Parathyroid adenoma (tissue), 2 donors: Measurements from ENCODE around the gene DDX10.

Experiments used
- H2AFZ ChIP-seq: fragments of 300-600 bp; sonication (generic); one replicate; pipeline ENCODE4 v1.7.0; 2017; ENCODE audit warnings: antibody characterized with exemption, mild to moderate bottlenecking
- H3K27ac ChIP-seq: fragments of 300-600 bp; sonication (generic); one replicate; pipeline ENCODE4 v1.7.0; 2017
- H3K27me3 ChIP-seq: fragments of 300-600 bp; sonication (generic); one replicate; pipeline ENCODE4 v1.7.0; 2017; ENCODE audit warnings: low read length; ENCODE audit not compliant: control insufficient read depth, insufficient read depth
- H3K36me3 ChIP-seq: fragments of 300-600 bp; sonication (generic); one replicate; pipeline ENCODE4 v1.7.0; 2017; ENCODE audit warnings: low read length; ENCODE audit not compliant: control insufficient read depth, insufficient read depth
- H3K4me1 ChIP-seq: fragments of 300-600 bp; sonication (generic); one replicate; pipeline ENCODE4 v1.7.0; 2017; ENCODE audit warnings: control low read depth
- H3K4me2 ChIP-seq: fragments of 300-600 bp; sonication (generic); one replicate; pipeline ENCODE4 v1.7.0; 2017; ENCODE audit warnings: low read length
- H3K4me3 ChIP-seq: fragments of 300-600 bp; sonication (generic); one replicate; pipeline ENCODE4 v1.7.0; 2017; ENCODE audit warnings: low read depth, low read length
- H3K79me2 ChIP-seq: fragments of 300-600 bp; sonication (generic); one replicate; pipeline ENCODE4 v1.7.0; 2017; ENCODE audit warnings: control low read depth
- H3K9ac ChIP-seq: fragments of 300-600 bp; sonication (generic); one replicate; pipeline ENCODE4 v1.7.0; 2017; ENCODE audit warnings: mild to moderate bottlenecking
- H3K9me3 ChIP-seq: fragments of 300-600 bp; sonication (generic); one replicate; pipeline ENCODE4 v1.7.0; 2017; ENCODE audit warnings: low read length; ENCODE audit not compliant: control insufficient read depth
- CTCF ChIP-seq: fragments of 300-600 bp; sonication (generic); IDR thresholded peaks from one replicate; pipeline ENCODE4 v1.7.0; 2017; ENCODE audit warnings: antibody characterized with exemption, mild to moderate bottlenecking
- donor health status: primary hyperparathyroidism.

DDX10 gene

DNA sequence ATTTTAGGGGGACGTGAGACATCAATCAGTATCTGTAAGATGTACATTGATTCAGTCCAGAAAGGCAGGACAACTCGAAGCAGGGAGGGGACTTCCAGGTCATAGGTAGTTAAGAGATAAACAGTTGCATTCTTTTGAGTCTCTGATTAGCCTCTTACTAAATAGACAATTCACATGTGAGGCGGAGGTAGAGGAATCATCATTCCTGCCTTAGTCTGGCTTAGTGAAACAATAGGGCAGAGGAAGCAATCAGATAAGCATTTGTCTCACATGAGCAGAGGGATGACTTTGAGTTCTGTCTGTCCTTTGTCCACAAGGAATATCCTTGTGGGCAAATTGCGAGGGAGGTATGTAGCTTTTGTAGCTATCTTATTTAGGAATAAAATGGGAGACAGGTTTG, 248.3 kb downstream of the DDX10 start:
- Histone ChIP-seq H2AFZ (no peak overlapping the region), H3K9ac (no peak overlapping the region), H3K27me3 (no peaks in the 10 kb centered on the region), H3K4me2 (no peak overlapping the region), H3K4me3 (no peak overlapping the region), H3K27ac (no peak overlapping the region), H3K79me2 (no peaks in the 10 kb centered on the region), H3K9me3 (no peaks in the 10 kb centered on the region), H3K36me3 (no peaks in the 10 kb centered on the region), H3K4me1 (no peaks in the 10 kb centered on the region)
- TF ChIP-seq CTCF = no peak

DNA sequence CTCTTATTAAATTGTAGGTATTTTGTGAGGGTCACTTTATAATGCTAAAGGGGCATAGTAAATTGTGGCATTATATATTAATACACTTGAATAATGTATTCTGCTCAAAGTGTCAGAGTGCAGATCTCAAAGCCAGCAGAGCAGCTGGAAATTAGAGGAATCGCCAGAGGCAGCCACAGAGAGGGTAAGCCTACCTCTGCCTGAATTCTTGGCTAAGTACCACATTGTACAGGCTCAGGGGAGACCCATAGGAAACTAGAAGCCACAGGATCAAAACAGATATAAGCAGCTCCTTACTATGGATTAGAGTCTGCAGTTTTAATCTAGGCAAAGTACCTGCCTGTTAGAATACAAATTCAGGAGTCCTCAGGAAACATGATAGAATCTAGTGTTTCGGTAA, 249.3 kb downstream of the DDX10 start:
- no peak for TF ChIP-seq CTCF
- no peak overlapping the region for H3K9ac ChIP-seq
- no peak overlapping the region for H3K4me2 ChIP-seq

DNA sequence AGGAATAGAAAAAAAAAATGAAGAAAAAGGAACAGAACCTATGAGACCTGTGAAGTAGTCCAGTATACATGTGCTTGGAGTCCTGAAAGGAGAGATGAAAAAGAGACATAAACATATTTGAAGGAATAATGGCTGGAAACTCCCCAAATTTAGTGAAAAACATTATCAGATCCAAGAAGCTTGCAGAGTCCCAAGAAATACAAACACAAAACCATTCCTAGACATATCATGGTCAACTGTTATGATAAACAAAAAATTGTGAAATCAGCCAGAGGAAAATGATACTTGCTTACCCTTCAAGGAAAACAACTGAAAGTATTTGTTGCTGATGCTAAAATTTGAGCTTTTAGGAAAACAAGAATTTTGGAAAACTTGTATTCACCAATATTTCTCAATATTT, 250.1 kb downstream of the DDX10 start:
- H3K36me3 ChIP-seq = no peaks in the 10 kb centered on the region

More for the DNA sequence above, 249.3 kb downstream of the DDX10 start:
- no peaks in the 10 kb centered on the region for H3K4me1 ChIP-seq
- H3K4me3 ChIP-seq = no peak overlapping the region
- no peaks in the 10 kb centered on the region for H3K27me3 ChIP-seq
- H3K79me2 ChIP-seq = no peaks in the 10 kb centered on the region
- no peaks in the 10 kb centered on the region for H3K9me3 ChIP-seq
- H3K36me3 ChIP-seq = no peaks in the 10 kb centered on the region
- no peak overlapping the region for H3K27ac ChIP-seq
- no peak overlapping the region for H2AFZ ChIP-seq

GRCh38 chr11:108915666-108916065, 250.8 kb downstream of the DDX10 start:
- Histone ChIP-seq H3K4me3 (no peak overlapping the region), H3K4me1 (no peaks in the 10 kb centered on the region), H3K4me2 (no peak overlapping the region), H3K27ac (no peak overlapping the region), H2AFZ (no peak overlapping the region), H3K9me3 (no peaks in the 10 kb centered on the region), H3K36me3 (no peaks in the 10 kb centered on the region), H3K79me2 (no peaks in the 10 kb centered on the region), H3K9ac (no peak overlapping the region), H3K27me3 (no peaks in the 10 kb centered on the region)
- no peak for TF ChIP-seq CTCF

More for the DNA sequence above, 250.1 kb downstream of the DDX10 start:
- H3K4me1 ChIP-seq = no peaks in the 10 kb centered on the region
- no peaks in the 10 kb centered on the region for H3K27me3 ChIP-seq
- H3K4me3 ChIP-seq = no peak overlapping the region
- H3K27ac ChIP-seq = no peak overlapping the region
- no peaks in the 10 kb centered on the region for H3K79me2 ChIP-seq
- TF ChIP-seq CTCF = no peak
- no peak overlapping the region for H3K4me2 ChIP-seq
- no peak overlapping the region for H2AFZ ChIP-seq
- H3K9ac ChIP-seq = no peak overlapping the region
- H3K9me3 ChIP-seq = no peaks in the 10 kb centered on the region

DNA sequence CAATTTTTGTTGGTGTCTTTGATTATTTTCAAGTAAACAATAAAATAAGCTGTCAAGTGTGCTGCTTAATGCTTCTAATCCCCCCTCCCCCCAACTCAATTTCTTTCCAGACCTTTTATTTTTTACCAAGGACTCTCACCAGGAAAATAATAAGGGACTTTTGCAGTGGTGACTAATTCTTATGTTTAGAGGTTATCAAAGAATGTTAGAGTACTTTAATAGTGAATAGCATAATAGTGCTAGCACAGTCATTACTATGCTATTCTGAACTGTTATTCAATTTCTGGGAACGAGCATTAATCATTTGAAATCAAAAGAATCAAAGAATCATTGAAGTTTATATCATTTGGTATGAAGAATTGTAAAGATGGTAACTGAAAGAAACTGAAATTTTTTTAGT, 251.4 kb downstream of the DDX10 start:
- TF ChIP-seq CTCF = no peak
- Histone ChIP-seq H3K79me2 (no peaks in the 10 kb centered on the region), H3K4me1 (no peaks in the 10 kb centered on the region), H3K4me2 (no peak overlapping the region), H3K27me3 (no peaks in the 10 kb centered on the region), H3K4me3 (no peak overlapping the region), H3K9me3 (no peaks in the 10 kb centered on the region), H2AFZ (no peak overlapping the region), H3K9ac (no peak overlapping the region), H3K36me3 (no peaks in the 10 kb centered on the region), H3K27ac (no peak overlapping the region)
